ENCODE data around the gene KRTAP6-1.

The KRTAP6-1 gene

DNA sequence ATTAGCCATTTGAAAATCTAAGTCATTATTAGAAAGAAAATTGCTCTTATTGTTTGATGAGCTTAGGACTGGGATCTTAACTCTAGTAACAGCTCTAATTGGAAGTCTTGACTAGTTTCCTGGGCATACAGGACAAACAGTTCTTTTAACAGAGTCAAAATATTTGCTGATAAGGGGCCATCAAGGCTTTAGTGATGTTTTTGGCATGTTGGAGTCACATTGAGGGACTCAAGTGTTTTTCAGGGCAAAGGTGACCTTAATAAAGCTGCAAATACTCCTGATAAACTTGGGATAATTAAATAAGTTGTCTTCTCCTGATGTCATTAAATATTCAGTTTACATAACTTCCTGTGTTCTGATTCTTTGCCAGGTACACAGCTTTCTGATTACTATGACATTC lies 46.1 kb downstream of the KRTAP6-1 start:
- DNase-seq = no peak

DNA sequence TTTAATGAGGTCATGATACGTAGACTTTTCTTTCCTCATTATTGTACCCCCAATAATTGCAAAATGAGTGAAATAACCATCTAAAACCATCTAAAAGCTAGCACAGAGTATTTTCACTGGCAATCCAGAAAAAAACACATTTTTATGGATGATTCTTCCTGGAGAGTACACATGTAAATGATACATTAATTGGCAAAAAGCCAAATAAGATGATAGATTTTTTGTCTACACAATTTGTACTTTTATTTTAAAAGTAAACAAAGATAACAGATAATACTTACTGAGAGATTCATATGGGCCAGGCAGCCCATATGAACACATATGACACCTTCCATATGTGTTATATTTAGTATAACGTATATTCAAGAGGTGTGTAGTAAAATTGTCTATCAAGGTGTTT lies 50.1 kb downstream of the KRTAP6-1 start:
- DNase-seq = no peak

All from left hindlimb (tissue), 1 donor.